Left cardiac atrium (tissue), 4 donors: Measurements from ENCODE around the gene LENG8. TPM values are rescaled to one million over a fixed set of nuclear protein-coding genes. Genes with fewer than 3 reads are reported as not detected.
A peak's percentile ranks its signal among the peaks of the same experiment; 100 is the strongest.

ENCODE experiments used
- ATAC-seq, 2 donors: fragments of 200-7000 bp; cut with Tn5 transposase; one replicate each; pipeline ENCODE4 v1.9.1; 2020; ENCODE audit warnings: mild to moderate bottlenecking in 2 of 2, moderate library complexity in 2 of 2
- DNase-seq: peaks from one replicate; pipeline ENCODE4 v3.0.0-alpha.2; 2020
- intact Hi-C, 2 donors: fragments of 100-400 bp; cut with DNase I; formaldehyde crosslinking; loops; one replicate each; pipeline versions ENCODE4 v1.14.1 to v1.15.1; 2022 to 2023
- total RNA-seq, 2 donors: library from RNA; stranded (reverse); fragmentation: NEBNext Ultra II Directional; extraction: Animal tissue kit (Norgen Biotek cat#: 25700); gene quantifications; one replicate each; pipeline ENCODE4 v1.2.1, GENCODE V29; 2021
- donor health status: DM: no; HTN: yes; CAD: no.
- donor health status: DM: no; HTN: yes; CAD: no; lungs with severe emphysema.
- donor health status: DM: yes; HTN: yes; CAD: no.
- donor health status: Dilated cardiomyopathy.

LENG8 gene
- total RNA-seq, 2 donors from 2014 or later: 66.6 to 76.5 TPM

GRCh38 chr19:54421169-54421516, 27.9 kb upstream of the LENG8 start:
- intact Hi-C loops: no loop called here
- no peak for ATAC-seq
- no peak for DNase-seq

GRCh38 chr19:54421521-54421920, 27.5 kb upstream of the LENG8 start:
- no peak for DNase-seq
- intact Hi-C loops: no loop called here
- ATAC-seq: no peak

GRCh38 chr19:54422136-54422535, 26.9 kb upstream of the LENG8 start:
- no peak for ATAC-seq
- DNase-seq: no peak
- intact Hi-C loops: no loop called here

GRCh38 chr19:54424201-54424600, 24.8 kb upstream of the LENG8 start:
- intact Hi-C loops: no loop called here
- ATAC-seq: no peak
- no peak for DNase-seq

GRCh38 chr19:54424660-54425381, 24.2 kb upstream of the LENG8 start:
- intact Hi-C loops: no loop called here
- no peak for ATAC-seq
- no peak for DNase-seq

GRCh38 chr19:54425382-54425723, 23.6 kb upstream of the LENG8 start:
- ATAC-seq: no peak
- DNase-seq: no peak
- intact Hi-C loops: no loop called here

- no peak for ATAC-seq
Observed at GRCh38 chr19:54426291-54426931, 22.6 kb upstream of the LENG8 start.

GRCh38 chr19:54427586-54427985, 21.4 kb upstream of the LENG8 start:
- ATAC-seq (no peak), DNase-seq (no peak)
- intact Hi-C loops: no loop called here

More at GRCh38 chr19:54426291-54426931, 22.6 kb upstream of the LENG8 start:
- intact Hi-C loops: no loop called here
- no peak for DNase-seq

GRCh38 chr19:54428323-54429175, 20.4 kb upstream of the LENG8 start:
- ATAC-seq (no peak), DNase-seq (no peak)
- intact Hi-C loops: no loop called here

- no peak for DNase-seq
- no peak for ATAC-seq
- intact Hi-C loops: no loop called here
Observed at GRCh38 chr19:54429176-54429495, 19.9 kb upstream of the LENG8 start.

- ATAC-seq (peak in 1 of 2 donors; percentile 2), DNase-seq (no peak)
- intact Hi-C loops: no loop called here
Observed at GRCh38 chr19:54429545-54430227, 19.3 kb upstream of the LENG8 start.

- intact Hi-C loops: no loop called here
- peak; percentile 57 to 75 for ATAC-seq
- DNase-seq: no peak
Observed at GRCh38 chr19:54430306-54431254, 18.4 kb upstream of the LENG8 start.

- peak in 1 of 2 donors; percentile 12 for ATAC-seq
- peak; percentile 66 for DNase-seq
Observed at GRCh38 chr19:54431255-54431838, 17.7 kb upstream of the LENG8 start.

GRCh38 chr19:54432144-54432738, 16.8 kb upstream of the LENG8 start:
- ATAC-seq (no peak), DNase-seq (no peak)
- intact Hi-C loops: no loop called here

More at GRCh38 chr19:54431255-54431838, 17.7 kb upstream of the LENG8 start:
- intact Hi-C loops: no loop called here

- DNase-seq (no peak), ATAC-seq (no peak)
- intact Hi-C loops: no loop called here
Observed at GRCh38 chr19:54433697-54434096, 15.3 kb upstream of the LENG8 start.

- DNase-seq (no peak), ATAC-seq (no peak)
- intact Hi-C loops: no loop called here
Observed at GRCh38 chr19:54434112-54434872, 14.7 kb upstream of the LENG8 start.

- intact Hi-C loops: no loop called here
- ATAC-seq (no peak), DNase-seq (no peak)
Observed at GRCh38 chr19:54434873-54435214, 14.2 kb upstream of the LENG8 start.
